IgD-negative memory B cell (primary cell): ENCODE measurements around the gene C15orf62. TPM values are rescaled to one million over a fixed set of nuclear protein-coding genes. Genes with fewer than 3 reads are reported as not detected.
A peak's percentile ranks its signal among the peaks of the same experiment; 100 is the strongest.

Source experiments
- H3K27ac Mint-ChIP-seq, 3 donors: one replicate each; pipeline ENCODE4 v1.8.0; 2020 to 2022; ENCODE audit warnings: mild to moderate bottlenecking in 3 of 3, mixed read lengths in 3 of 3, moderate library complexity in 1 of 3
- H3K27me3 Mint-ChIP-seq: one replicate; pipeline ENCODE4 v1.8.0; 2021; ENCODE audit warnings: mixed read lengths
- H3K36me3 Mint-ChIP-seq: one replicate; pipeline ENCODE4 v1.8.0; 2020; ENCODE audit warnings: mild to moderate bottlenecking, mixed read lengths
- H3K4me1 Mint-ChIP-seq, 3 donors: one replicate each; pipeline ENCODE4 v1.8.0; 2020 to 2022; ENCODE audit warnings: mixed read lengths in 3 of 3, mild to moderate bottlenecking in 1 of 3
- H3K4me3 Mint-ChIP-seq, 4 donors: one replicate each; pipeline ENCODE4 v1.8.0; 2020 to 2022; ENCODE audit warnings: mild to moderate bottlenecking in 4 of 4, mixed read lengths in 4 of 4, moderate library complexity in 3 of 4
- H3K9me3 Mint-ChIP-seq, 3 donors: one replicate each; pipeline ENCODE4 v1.8.0; 2020 to 2021; ENCODE audit warnings: mixed read lengths in 3 of 3, mild to moderate bottlenecking in 1 of 3
- polyA plus RNA-seq: library from polyadenylated mRNA; unstranded; fragments of 300-500 nt; fragmentation: Illumina TruSeq; gene quantifications from one replicate; pipeline ENCODE4 v1.2.3, GENCODE V29; 2021

C15orf62 gene
- polyA plus RNA-seq, 1 donor from 2014 or later = 0.09 TPM

- peak overlapping the region in 1 of 3 donors; percentile 41 for H3K27ac Mint-ChIP-seq
- H3K4me3 Mint-ChIP-seq = no peak overlapping the region
- H3K9me3 Mint-ChIP-seq = no peaks in the 10 kb centered on the region
Measured at GRCh38 chr15:40785164-40785563, 15.4 kb downstream of the C15orf62 start.

GRCh38 chr15:40785814-40786213, 16.0 kb downstream of the C15orf62 start:
- H3K4me3 Mint-ChIP-seq = no peak overlapping the region
- H3K9me3 Mint-ChIP-seq = no peaks in the 10 kb centered on the region
- no peaks in the 10 kb centered on the region for H3K36me3 Mint-ChIP-seq
- peaks cover 4 to 12% (median 7%) of the 10 kb centered on the region in 3 donors for H3K4me1 Mint-ChIP-seq
- no peaks in the 10 kb centered on the region for H3K27me3 Mint-ChIP-seq
- peak overlapping the region in 1 of 3 donors; percentile 41 for H3K27ac Mint-ChIP-seq

More at GRCh38 chr15:40785164-40785563, 15.4 kb downstream of the C15orf62 start:
- Mint-ChIP-seq H3K4me1 (peaks cover 4 to 12% (median 7%) of the 10 kb centered on the region in 3 donors), H3K36me3 (no peaks in the 10 kb centered on the region), H3K27me3 (no peaks in the 10 kb centered on the region)

- Mint-ChIP-seq H3K9me3 (no peaks in the 10 kb centered on the region), H3K27ac (peak overlapping the region in 1 of 3 donors; percentile 41), H3K27me3 (no peaks in the 10 kb centered on the region), H3K36me3 (no peaks in the 10 kb centered on the region), H3K4me1 (peaks cover 9 to 12% (median 9%) of the 10 kb centered on the region in 3 donors), H3K4me3 (no peak overlapping the region)
Measured at GRCh38 chr15:40787344-40787841, 17.6 kb downstream of the C15orf62 start.

- no peaks in the 10 kb centered on the region for H3K36me3 Mint-ChIP-seq
- H3K9me3 Mint-ChIP-seq = no peaks in the 10 kb centered on the region
- no peaks in the 10 kb centered on the region for H3K27me3 Mint-ChIP-seq
- H3K4me1 Mint-ChIP-seq = peaks cover 6 to 10% (median 7%) of the 10 kb centered on the region in 3 donors
- no peak overlapping the region for H3K4me3 Mint-ChIP-seq
- peak overlapping the region in 1 of 3 donors; percentile 41 for H3K27ac Mint-ChIP-seq
Measured at GRCh38 chr15:40787991-40788390, 18.2 kb downstream of the C15orf62 start.

- Mint-ChIP-seq H3K27me3 (no peaks in the 10 kb centered on the region), H3K4me3 (no peak overlapping the region), H3K27ac (peak overlapping the region in 1 of 3 donors; percentile 56), H3K36me3 (peaks cover 2% of the 10 kb centered on the region), H3K4me1 (peaks cover 6 to 12% (median 8%) of the 10 kb centered on the region in 3 donors), H3K9me3 (no peaks in the 10 kb centered on the region)
Measured at GRCh38 chr15:40789119-40789518, 19.3 kb downstream of the C15orf62 start.

- peaks cover 2% of the 10 kb centered on the region for H3K36me3 Mint-ChIP-seq
- no peaks in the 10 kb centered on the region for H3K9me3 Mint-ChIP-seq
- peaks cover 6 to 12% (median 8%) of the 10 kb centered on the region in 3 donors for H3K4me1 Mint-ChIP-seq
- no peak overlapping the region for H3K4me3 Mint-ChIP-seq
- no peak overlapping the region for H3K27ac Mint-ChIP-seq
- H3K27me3 Mint-ChIP-seq = no peaks in the 10 kb centered on the region
Measured at GRCh38 chr15:40789999-40790398, 20.2 kb downstream of the C15orf62 start.

- Mint-ChIP-seq H3K4me1 (peaks cover 6 to 12% (median 9%) of the 10 kb centered on the region in 3 donors), H3K27ac (peak overlapping the region in 1 of 3 donors; percentile 43), H3K27me3 (no peaks in the 10 kb centered on the region), H3K9me3 (no peaks in the 10 kb centered on the region), H3K4me3 (no peak overlapping the region), H3K36me3 (peaks cover 2% of the 10 kb centered on the region)
Measured at GRCh38 chr15:40790718-40791117, 20.9 kb downstream of the C15orf62 start.

- no peaks in the 10 kb centered on the region for H3K9me3 Mint-ChIP-seq
- peak overlapping the region in 1 of 3 donors; percentile 69 for H3K27ac Mint-ChIP-seq
- H3K36me3 Mint-ChIP-seq = peaks cover 2% of the 10 kb centered on the region
- peaks cover 9 to 13% (median 12%) of the 10 kb centered on the region in 3 donors for H3K4me1 Mint-ChIP-seq
- no peaks in the 10 kb centered on the region for H3K27me3 Mint-ChIP-seq
- no peak overlapping the region for H3K4me3 Mint-ChIP-seq
Measured at GRCh38 chr15:40792394-40792793, 22.6 kb downstream of the C15orf62 start.

- no peak overlapping the region for H3K27ac Mint-ChIP-seq
- H3K9me3 Mint-ChIP-seq = no peaks in the 10 kb centered on the region
Measured at GRCh38 chr15:40793216-40793989, 23.6 kb downstream of the C15orf62 start.

GRCh38 chr15:40796041-40796440, 26.3 kb downstream of the C15orf62 start:
- Mint-ChIP-seq H3K9me3 (no peaks in the 10 kb centered on the region), H3K36me3 (peaks cover 12% of the 10 kb centered on the region), H3K4me1 (peaks cover 14 to 25% (median 15%) of the 10 kb centered on the region in 3 donors), H3K27me3 (no peaks in the 10 kb centered on the region), H3K27ac (no peak overlapping the region), H3K4me3 (no peak overlapping the region)

More at GRCh38 chr15:40793216-40793989, 23.6 kb downstream of the C15orf62 start:
- Mint-ChIP-seq H3K27me3 (no peaks in the 10 kb centered on the region), H3K4me3 (no peak overlapping the region), H3K36me3 (peaks cover 5% of the 10 kb centered on the region), H3K4me1 (peaks cover 13 to 18% (median 14%) of the 10 kb centered on the region in 3 donors)

- H3K27me3 Mint-ChIP-seq = no peaks in the 10 kb centered on the region
- H3K27ac Mint-ChIP-seq = no peak overlapping the region
- H3K4me1 Mint-ChIP-seq = peaks cover 14 to 27% (median 15%) of the 10 kb centered on the region in 3 donors
Measured at GRCh38 chr15:40796512-40796911, 26.7 kb downstream of the C15orf62 start.

GRCh38 chr15:40799523-40799922, 29.7 kb downstream of the C15orf62 start:
- Mint-ChIP-seq H3K36me3 (peaks cover 12% of the 10 kb centered on the region), H3K4me3 (peak overlapping the region in 1 of 4 donors; percentile 32), H3K27ac (no peak overlapping the region), H3K9me3 (no peaks in the 10 kb centered on the region), H3K27me3 (no peaks in the 10 kb centered on the region), H3K4me1 (peaks cover 17 to 28% (median 19%) of the 10 kb centered on the region in 3 donors)

More at GRCh38 chr15:40796512-40796911, 26.7 kb downstream of the C15orf62 start:
- no peaks in the 10 kb centered on the region for H3K9me3 Mint-ChIP-seq
- no peak overlapping the region for H3K4me3 Mint-ChIP-seq
- peaks cover 12% of the 10 kb centered on the region for H3K36me3 Mint-ChIP-seq

- H3K36me3 Mint-ChIP-seq = peaks cover 12% of the 10 kb centered on the region
- H3K9me3 Mint-ChIP-seq = no peaks in the 10 kb centered on the region
- peak overlapping the region in 1 of 4 donors; percentile 50 for H3K4me3 Mint-ChIP-seq
- H3K27ac Mint-ChIP-seq = no peak overlapping the region
- H3K4me1 Mint-ChIP-seq = peaks cover 22 to 29% (median 25%) of the 10 kb centered on the region in 3 donors
- no peaks in the 10 kb centered on the region for H3K27me3 Mint-ChIP-seq
Measured at GRCh38 chr15:40803076-40803475, 33.3 kb downstream of the C15orf62 start.

GRCh38 chr15:40803688-40804087, 33.9 kb downstream of the C15orf62 start:
- Mint-ChIP-seq H3K36me3 (peaks cover 7% of the 10 kb centered on the region), H3K9me3 (no peaks in the 10 kb centered on the region), H3K27me3 (no peaks in the 10 kb centered on the region), H3K27ac (no peak overlapping the region), H3K4me3 (peak overlapping the region in 2 of 4 donors; percentile 39 to 50), H3K4me1 (peaks cover 23 to 26% (median 25%) of the 10 kb centered on the region in 3 donors)

GRCh38 chr15:40806672-40807027, 36.9 kb downstream of the C15orf62 start:
- H3K27ac Mint-ChIP-seq = peak overlapping the region; percentile 85 to 97 (median 90)
- no peaks in the 10 kb centered on the region for H3K9me3 Mint-ChIP-seq
- H3K4me3 Mint-ChIP-seq = peak overlapping the region; percentile 92 to 99 (median 98)

More at GRCh38 chr15:40806672-40807027, 36.9 kb downstream of the C15orf62 start:
- H3K36me3 Mint-ChIP-seq = peaks cover 4% of the 10 kb centered on the region
- H3K27me3 Mint-ChIP-seq = no peaks in the 10 kb centered on the region
- H3K4me1 Mint-ChIP-seq = peaks cover 17 to 23% (median 18%) of the 10 kb centered on the region in 3 donors
